ENCODE results near the gene PTAFR.

GRCh38 chr1:28139025-28139712, 37.3 kb downstream of the PTAFR start:
- TF ChIP-seq CTCF (conservative IDR thresholded peaks at IDR 0.05 in 1 of 2, IDR thresholded peaks at IDR 0.05 in 1 of 2; ENCODE audit: low read depth in 1 of 2, low read length in 2 of 2) (no peak), EZH2 (IDR thresholded peaks at IDR 0.05; ENCODE audit: low read length, missing control alignments) (no peak)
